ENCODE results near the gene KISS1R. TPM values are rescaled to one million over a fixed set of nuclear protein-coding genes. Genes with fewer than 3 reads are reported as not detected.

Gene KISS1R
- total and polyA plus RNA-seq, 12 donors, result 0.25 to 0.44 TPM; not detected in 10

GRCh38 chr19:947707-948539, 30.8 kb downstream of the KISS1R start:
- DNase-seq, result peak in 5 of 7 donors; percentile 52 to 76 (median 67)
- peak overlapping the region in 1 of 5 donors; percentile 12 for H3K27ac ChIP-seq
- H3K36me3 ChIP-seq (replicated peaks in 1 of 2), result no peaks in the 10 kb centered on the region
- H3K27me3 ChIP-seq, result no peaks in the 10 kb centered on the region
- H3K9me3 ChIP-seq (replicated peaks in 1 of 3), result no peaks in the 10 kb centered on the region
- TF ChIP-seq POLR2A (IDR thresholded peaks at IDR 0.05) (no peak), CTCF (IDR thresholded peaks at IDR 0.05) (no peak)
- H3K4me1 ChIP-seq (replicated peaks in 1 of 2), result peaks cover 0 to 12% of the 10 kb centered on the region in 2 donors
- 83 to 91% (median 86%) methylated on average over 13 to 47 of the region's 47 CpGs for WGBS, 4 donors
- intact Hi-C loops (cut with DNase I), result no loop called here
- no peak overlapping the region for H3K4me3 ChIP-seq

GRCh38 chr19:948842-949496, 31.8 kb downstream of the KISS1R start:
- no peaks in the 10 kb centered on the region for H3K36me3 ChIP-seq (replicated peaks in 1 of 2)
- WGBS, 4 donors, result 84 to 98% (median 89%) methylated on average over 5 to 25 of the region's 25 CpGs
- no peak overlapping the region for H3K27ac ChIP-seq
- no peaks in the 10 kb centered on the region for H3K27me3 ChIP-seq
- intact Hi-C loops (cut with DNase I), result no loop called here
- no peaks in the 10 kb centered on the region for H3K9me3 ChIP-seq (replicated peaks in 1 of 3)
- H3K4me1 ChIP-seq (replicated peaks in 1 of 2), result peaks cover 0 to 15% of the 10 kb centered on the region in 2 donors
- no peak for DNase-seq
- TF ChIP-seq CTCF (IDR thresholded peaks at IDR 0.05), result no peak
- TF ChIP-seq POLR2A (IDR thresholded peaks at IDR 0.05), result no peak
- H3K4me3 ChIP-seq, result no peak overlapping the region

GRCh38 chr19:950352-951066, 33.4 kb downstream of the KISS1R start:
- peaks cover 0 to 10% of the 10 kb centered on the region in 2 donors for H3K4me1 ChIP-seq (replicated peaks in 1 of 2)
- WGBS, 4 donors, result 86 to 88% (median 87%) methylated on average over 17 of the region's 17 CpGs
- no peak for TF ChIP-seq CTCF (IDR thresholded peaks at IDR 0.05)
- TF ChIP-seq POLR2A (IDR thresholded peaks at IDR 0.05), result no peak
- intact Hi-C loops (cut with DNase I), result no loop called here
- H3K27ac ChIP-seq, result no peak overlapping the region
- H3K9me3 ChIP-seq (replicated peaks in 1 of 3), result no peaks in the 10 kb centered on the region
- no peaks in the 10 kb centered on the region for H3K27me3 ChIP-seq
- no peak for DNase-seq
- H3K36me3 ChIP-seq (replicated peaks in 1 of 2), result no peaks in the 10 kb centered on the region
- H3K4me3 ChIP-seq, result no peak overlapping the region

All from adrenal gland (tissue), 12 donors.